ENCODE results near the gene MYMK. TPM values are rescaled to one million over a fixed set of nuclear protein-coding genes. Genes with fewer than 3 reads are reported as not detected.

MYMK gene
- total and polyA plus RNA-seq, 2 of the 4 experiments (the other 2 are of a cell fraction): not detected

DNA sequence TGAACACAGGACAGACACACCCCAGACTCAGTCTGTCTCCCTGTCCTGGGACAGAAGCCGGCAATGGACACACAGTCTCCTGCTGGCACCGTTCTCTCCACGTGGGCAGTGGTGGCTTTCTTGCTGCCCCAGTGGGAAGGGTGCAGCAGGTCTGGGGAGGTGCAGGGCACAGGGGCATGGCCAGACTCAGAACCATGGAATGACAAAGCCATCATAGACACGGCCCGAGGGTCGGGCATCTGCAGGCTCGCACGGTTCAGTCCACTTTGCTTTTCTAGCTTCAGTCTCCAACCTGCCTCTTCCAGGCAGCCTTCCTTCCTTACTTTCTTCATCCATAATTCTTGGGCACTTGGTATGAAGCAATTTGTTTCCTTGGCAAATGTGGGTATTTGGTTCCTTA, 16.7 kb downstream of the MYMK start:
- Histone ChIP-seq H3K4me1 (ENCODE audit: control insufficient read depth, insufficient read depth, low read length) (peaks cover 10% of the 10 kb centered on the region; the same call in 1 of the 2 replicates), H2AK9ac (replicated peaks; ENCODE audit: low read depth, low read length, poor library complexity) (no peak overlapping the region), H3K9ac (ENCODE audit: low read depth, low read length) (no peak overlapping the region), H2BK5ac (ENCODE audit: low read depth, low read length, poor library complexity, severe bottlenecking) (no peak overlapping the region), H3K14ac (replicated peaks; ENCODE audit: low read depth, low read length) (no peak overlapping the region), H3K36me3 (ENCODE audit: control insufficient read depth, insufficient read depth, low read length) (no peaks in the 10 kb centered on the region), H3K4ac (ENCODE audit: low read depth, low read length) (no peak overlapping the region), H3K79me1 (ENCODE audit: low read depth in 1 of 2, low read length in 2 of 2) (no peaks in the 10 kb centered on the region), H3K27me3 (ENCODE audit: control insufficient read depth, insufficient read depth, low read length) (peaks cover 15% of the 10 kb centered on the region; the same call in 1 of the 2 replicates), H3K27ac (ENCODE audit: insufficient read depth, low read length) (no peak overlapping the region), H3K23ac (ENCODE audit: low read depth, low read length) (no peak overlapping the region), H2BK15ac (ENCODE audit: low read depth, low read length) (no peak overlapping the region), H4K91ac (ENCODE audit: insufficient read depth, low read depth, low read length) (no peak overlapping the region), H2AFZ (replicated peaks; ENCODE audit: low read length, poor library complexity) (peak overlapping the region; percentile 56), H2BK20ac (ENCODE audit: low read depth, low read length) (no peak overlapping the region), H2AK5ac (ENCODE audit: low read depth, low read length) (no peak overlapping the region), H3K9me1 (ENCODE audit: insufficient read depth, low read length) (peaks cover 12% of the 10 kb centered on the region; the same call in 1 of the 2 replicates), H3K18ac (ENCODE audit: low read depth, low read length) (no peak overlapping the region), H3K4me3 (ENCODE audit: insufficient read depth, low read depth, low read length) (no peak overlapping the region), H4K20me1 (ENCODE audit: insufficient read depth, low read length) (peaks cover 3% of the 10 kb centered on the region; the same call in 1 of the 2 replicates), H4K8ac (ENCODE audit: low read depth in 2 of 2, low read length in 2 of 2) (no peak overlapping the region), H2BK120ac (ENCODE audit: low read depth, low read length) (no peak overlapping the region), H3K56ac (ENCODE audit: extremely low read depth, insufficient read depth, low read length) (no peak overlapping the region), H3K9me3 (ENCODE audit: control insufficient read depth, insufficient read depth, low read length) (no peaks in the 10 kb centered on the region; the same call in 1 of the 2 replicates), H3K4me2 (ENCODE audit: low read depth, low read length) (no peak overlapping the region), H4K5ac (ENCODE audit: low read depth, low read length) (no peak overlapping the region)
- 83% methylated on average over 2 of the region's 8 CpGs; no CpG with 5 or more reads in 1 of the 2 experiments for WGBS, 2 experiments (ENCODE audit: extremely low coverage in 2 of 2, insufficient read length in 1 of 2)
- ChIA-PET CTCF (no interaction called here), POLR2A (ENCODE audit: unreplicated experiment) (no interaction called here)
- dilution Hi-C loops (cut with HindIII; ENCODE audit: low sequenced_read_pairs, unreplicated experiment): no loop called here
- intact Hi-C loops (cut with micrococcal nuclease): no loop called here
- in situ Hi-C loops (cut with MboI; ENCODE audit: low sequenced_read_pairs): no loop called here
- no TSS peak for BruUV-seq (replicated peaks)
- no peak for DNase-seq
- ATAC-seq (ENCODE audit: low read depth): no peak
- TF ChIP-seq CEBPB (IDR thresholded peaks at IDR 0.05; ENCODE audit: low read depth, low read length) (no peak), RAD21 (IDR thresholded peaks at IDR 0.05; ENCODE audit: low read length) (no peak), MXI1 (IDR thresholded peaks at IDR 0.05; ENCODE audit: borderline replicate concordance, low read depth, low read length) (no peak), SMC3 (IDR thresholded peaks at IDR 0.05; ENCODE audit: low read depth, low read length) (no peak), BHLHE40 (IDR thresholded peaks at IDR 0.05; ENCODE audit: low read depth, low read length) (no peak), CHD1 (IDR thresholded peaks at IDR 0.05; ENCODE audit: low read depth, low read length) (no peak)
- TF ChIP-seq, protein P1, sequence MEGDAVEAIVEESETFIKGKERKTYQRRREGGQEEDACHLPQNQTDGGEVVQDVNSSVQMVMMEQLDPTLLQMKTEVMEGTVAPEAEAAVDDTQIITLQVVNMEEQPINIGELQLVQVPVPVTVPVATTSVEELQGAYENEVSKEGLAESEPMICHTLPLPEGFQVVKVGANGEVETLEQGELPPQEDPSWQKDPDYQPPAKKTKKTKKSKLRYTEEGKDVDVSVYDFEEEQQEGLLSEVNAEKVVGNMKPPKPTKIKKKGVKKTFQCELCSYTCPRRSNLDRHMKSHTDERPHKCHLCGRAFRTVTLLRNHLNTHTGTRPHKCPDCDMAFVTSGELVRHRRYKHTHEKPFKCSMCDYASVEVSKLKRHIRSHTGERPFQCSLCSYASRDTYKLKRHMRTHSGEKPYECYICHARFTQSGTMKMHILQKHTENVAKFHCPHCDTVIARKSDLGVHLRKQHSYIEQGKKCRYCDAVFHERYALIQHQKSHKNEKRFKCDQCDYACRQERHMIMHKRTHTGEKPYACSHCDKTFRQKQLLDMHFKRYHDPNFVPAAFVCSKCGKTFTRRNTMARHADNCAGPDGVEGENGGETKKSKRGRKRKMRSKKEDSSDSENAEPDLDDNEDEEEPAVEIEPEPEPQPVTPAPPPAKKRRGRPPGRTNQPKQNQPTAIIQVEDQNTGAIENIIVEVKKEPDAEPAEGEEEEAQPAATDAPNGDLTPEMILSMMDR (conservative IDR thresholded peaks at IDR 0.05; ENCODE audit: low read depth, low read length): no peak
- TF ChIP-seq, protein P2, sequence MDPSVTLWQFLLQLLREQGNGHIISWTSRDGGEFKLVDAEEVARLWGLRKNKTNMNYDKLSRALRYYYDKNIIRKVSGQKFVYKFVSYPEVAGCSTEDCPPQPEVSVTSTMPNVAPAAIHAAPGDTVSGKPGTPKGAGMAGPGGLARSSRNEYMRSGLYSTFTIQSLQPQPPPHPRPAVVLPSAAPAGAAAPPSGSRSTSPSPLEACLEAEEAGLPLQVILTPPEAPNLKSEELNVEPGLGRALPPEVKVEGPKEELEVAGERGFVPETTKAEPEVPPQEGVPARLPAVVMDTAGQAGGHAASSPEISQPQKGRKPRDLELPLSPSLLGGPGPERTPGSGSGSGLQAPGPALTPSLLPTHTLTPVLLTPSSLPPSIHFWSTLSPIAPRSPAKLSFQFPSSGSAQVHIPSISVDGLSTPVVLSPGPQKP (IDR thresholded peaks at IDR 0.05; ENCODE audit: borderline replicate concordance, low read depth, low read length): no peak
- TF ChIP-seq, protein P3, sequence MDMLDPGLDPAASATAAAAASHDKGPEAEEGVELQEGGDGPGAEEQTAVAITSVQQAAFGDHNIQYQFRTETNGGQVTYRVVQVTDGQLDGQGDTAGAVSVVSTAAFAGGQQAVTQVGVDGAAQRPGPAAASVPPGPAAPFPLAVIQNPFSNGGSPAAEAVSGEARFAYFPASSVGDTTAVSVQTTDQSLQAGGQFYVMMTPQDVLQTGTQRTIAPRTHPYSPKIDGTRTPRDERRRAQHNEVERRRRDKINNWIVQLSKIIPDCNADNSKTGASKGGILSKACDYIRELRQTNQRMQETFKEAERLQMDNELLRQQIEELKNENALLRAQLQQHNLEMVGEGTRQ (IDR thresholded peaks at IDR 0.05; ENCODE audit: low read depth, low read length): no peak
